Chondrocyte (in vitro differentiated cells): Measurements from ENCODE around the gene ITIH3. TPM values are rescaled to one million over a fixed set of nuclear protein-coding genes. Genes with fewer than 3 reads are reported as not detected.

ENCODE experiments used
- DNase-seq: peaks from one replicate; pipeline ENCODE4 v3.0.0; 2021; ENCODE audit warnings: mixed read lengths, low spot score
- H3K27ac Mint-ChIP-seq: one replicate; pipeline ENCODE4 v1.8.0; 2021; ENCODE audit warnings: mild to moderate bottlenecking, moderate library complexity, mixed read lengths; ENCODE audit not compliant: unreplicated experiment
- H3K27me3 Mint-ChIP-seq: 2 replicates; pipeline ENCODE4 v1.8.0; 2021; ENCODE audit warnings: low read depth, mixed read lengths
- H3K36me3 Mint-ChIP-seq: 2 replicates; pipeline ENCODE4 v1.8.0; 2021; ENCODE audit warnings: low read depth, mixed read lengths
- H3K4me1 Mint-ChIP-seq: 2 replicates; pipeline ENCODE4 v1.8.0; 2021; ENCODE audit warnings: low read depth, mild to moderate bottlenecking, mixed read lengths
- H3K4me3 Mint-ChIP-seq: one replicate; pipeline ENCODE4 v1.8.0; 2021; ENCODE audit warnings: mild to moderate bottlenecking, moderate library complexity, mixed read lengths; ENCODE audit not compliant: unreplicated experiment
- H3K9me3 Mint-ChIP-seq: 2 replicates; pipeline ENCODE4 v1.8.0; 2021; ENCODE audit warnings: low read depth, mixed read lengths
- CTCF ChIP-seq: fragments of 200-600 bp; sonication (generic); IDR thresholded peaks from 2 replicates; pipeline ENCODE4 v1.5.0; 2021; ENCODE audit warnings: antibody characterized with exemption, mild to moderate bottlenecking, moderate library complexity
- long read RNA-seq: library from polyadenylated mRNA; stranded (forward); transcript quantifications from one replicate; pipeline ENCODE4 v2.0.0, GENCODE V29; 2021
- total RNA-seq: library from RNA; stranded (reverse); gene quantifications from 3 replicates; pipeline ENCODE4 v1.2.1, GENCODE V29; 2021

ITIH3 gene, protein sequence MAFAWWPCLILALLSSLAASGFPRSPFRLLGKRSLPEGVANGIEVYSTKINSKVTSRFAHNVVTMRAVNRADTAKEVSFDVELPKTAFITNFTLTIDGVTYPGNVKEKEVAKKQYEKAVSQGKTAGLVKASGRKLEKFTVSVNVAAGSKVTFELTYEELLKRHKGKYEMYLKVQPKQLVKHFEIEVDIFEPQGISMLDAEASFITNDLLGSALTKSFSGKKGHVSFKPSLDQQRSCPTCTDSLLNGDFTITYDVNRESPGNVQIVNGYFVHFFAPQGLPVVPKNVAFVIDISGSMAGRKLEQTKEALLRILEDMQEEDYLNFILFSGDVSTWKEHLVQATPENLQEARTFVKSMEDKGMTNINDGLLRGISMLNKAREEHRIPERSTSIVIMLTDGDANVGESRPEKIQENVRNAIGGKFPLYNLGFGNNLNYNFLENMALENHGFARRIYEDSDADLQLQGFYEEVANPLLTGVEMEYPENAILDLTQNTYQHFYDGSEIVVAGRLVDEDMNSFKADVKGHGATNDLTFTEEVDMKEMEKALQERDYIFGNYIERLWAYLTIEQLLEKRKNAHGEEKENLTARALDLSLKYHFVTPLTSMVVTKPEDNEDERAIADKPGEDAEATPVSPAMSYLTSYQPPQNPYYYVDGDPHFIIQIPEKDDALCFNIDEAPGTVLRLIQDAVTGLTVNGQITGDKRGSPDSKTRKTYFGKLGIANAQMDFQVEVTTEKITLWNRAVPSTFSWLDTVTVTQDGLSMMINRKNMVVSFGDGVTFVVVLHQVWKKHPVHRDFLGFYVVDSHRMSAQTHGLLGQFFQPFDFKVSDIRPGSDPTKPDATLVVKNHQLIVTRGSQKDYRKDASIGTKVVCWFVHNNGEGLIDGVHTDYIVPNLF
- 3.5 to 17.8 TPM (median 16.9 TPM) in 3 replicates for total RNA-seq
- long read RNA-seq, partial matches to known transcripts: 13 of 13 reads
- long read RNA-seq, other reads (novel, unspliced or antisense): 0 of 13 reads

- Mint-ChIP-seq H3K9me3 (no peaks in the 10 kb centered on the region), H3K36me3 (no peaks in the 10 kb centered on the region), H3K27ac (no peak within 1 kb of the TSS), H3K4me1 (peaks cover 26% of the 10 kb centered on the region), H3K4me3 (no peak within 1 kb of the TSS), H3K27me3 (no peaks in the 10 kb centered on the region)
- no peak for TF ChIP-seq CTCF
- DNase-seq: no peak
These were observed at the start of gene ITIH3 for GRCh38 chr3:52794612-52795099. Gene ITIH3, plus strand, starts transcription at chr3:52794796. Its CDS starts 8 bp downstream, at chr3:52794804.

DNA sequence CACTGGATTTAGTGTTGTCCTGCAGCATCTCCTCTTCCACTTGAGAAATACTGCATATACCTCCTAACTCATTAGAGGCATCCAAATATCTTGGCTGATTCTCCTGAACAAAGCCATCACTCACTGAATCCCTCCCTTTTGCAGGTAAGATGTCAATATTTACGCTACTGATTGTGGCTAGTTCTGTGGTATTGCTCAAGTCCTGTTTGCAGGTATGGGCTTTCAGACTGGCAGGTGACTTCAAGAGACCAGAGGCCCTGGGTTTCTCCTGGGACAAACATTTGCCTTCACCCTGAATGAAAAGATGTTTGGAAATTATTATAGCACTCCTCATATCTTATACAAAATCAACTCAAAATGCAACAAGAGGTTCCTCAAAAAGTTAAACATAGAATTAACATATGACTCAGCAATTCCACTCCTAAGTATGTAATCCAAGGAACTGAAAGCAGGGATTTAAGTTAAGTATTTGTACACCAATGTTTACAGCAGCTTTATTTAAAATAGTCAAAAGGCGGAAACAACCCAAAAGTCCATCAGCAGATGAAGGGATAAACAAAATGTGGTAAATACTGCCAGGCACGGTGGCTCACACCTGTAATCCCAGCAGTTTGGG is 42.4 kb upstream of the ITIH3 start:
- no peak for DNase-seq
- no peaks in the 10 kb centered on the region for H3K27me3 Mint-ChIP-seq
- TF ChIP-seq CTCF: no peak
- peaks cover 9% of the 10 kb centered on the region for H3K4me1 Mint-ChIP-seq
- no peak overlapping the region for H3K4me3 Mint-ChIP-seq
- H3K36me3 Mint-ChIP-seq: peaks cover 31% of the 10 kb centered on the region
- H3K9me3 Mint-ChIP-seq: peaks cover 5% of the 10 kb centered on the region
- H3K27ac Mint-ChIP-seq: peak overlapping the region; percentile 1

GRCh38 chr3:52754373-52754772 is 40.2 kb upstream of the ITIH3 start:
- H3K36me3 Mint-ChIP-seq: peaks cover 34% of the 10 kb centered on the region
- no peaks in the 10 kb centered on the region for H3K27me3 Mint-ChIP-seq
- peaks cover 5% of the 10 kb centered on the region for H3K9me3 Mint-ChIP-seq
- no peak for TF ChIP-seq CTCF
- H3K4me1 Mint-ChIP-seq: peaks cover 9% of the 10 kb centered on the region
- H3K27ac Mint-ChIP-seq: no peak overlapping the region
- no peak for DNase-seq
- no peak overlapping the region for H3K4me3 Mint-ChIP-seq

- no peak overlapping the region for H3K27ac Mint-ChIP-seq
- peaks cover 5% of the 10 kb centered on the region for H3K9me3 Mint-ChIP-seq
- peaks cover 9% of the 10 kb centered on the region for H3K4me1 Mint-ChIP-seq
- no peaks in the 10 kb centered on the region for H3K27me3 Mint-ChIP-seq
- H3K36me3 Mint-ChIP-seq: peaks cover 31% of the 10 kb centered on the region
- no peak for TF ChIP-seq CTCF
- no peak for DNase-seq
- no peak overlapping the region for H3K4me3 Mint-ChIP-seq
These were observed 38.5 kb upstream of the ITIH3 start for GRCh38 chr3:52756141-52756540.

DNA sequence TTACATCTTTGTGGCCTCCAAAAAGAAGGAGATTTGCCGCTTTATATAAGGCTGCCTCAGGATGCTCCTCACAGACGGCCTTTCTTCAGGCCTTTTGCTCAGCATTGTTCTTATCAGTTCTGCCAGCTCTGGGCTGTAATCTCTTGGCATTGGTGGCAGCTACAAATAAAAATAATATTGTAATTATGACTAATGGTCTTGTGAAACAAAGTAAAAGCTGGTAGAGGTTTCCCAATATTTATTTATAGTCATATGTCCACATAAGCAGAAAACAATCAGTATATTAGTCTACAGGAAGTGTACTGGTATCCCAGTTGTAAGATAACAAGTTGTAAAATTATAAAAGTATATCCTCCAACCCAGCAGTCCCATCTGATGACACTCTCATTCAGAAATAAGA is 31.1 kb upstream of the ITIH3 start:
- no peaks in the 10 kb centered on the region for H3K27me3 Mint-ChIP-seq
- H3K9me3 Mint-ChIP-seq: no peaks in the 10 kb centered on the region
- H3K36me3 Mint-ChIP-seq: peaks cover 28% of the 10 kb centered on the region
- no peak for DNase-seq
- H3K4me3 Mint-ChIP-seq: no peak overlapping the region
- H3K27ac Mint-ChIP-seq: no peak overlapping the region
- no peaks in the 10 kb centered on the region for H3K4me1 Mint-ChIP-seq
- no peak for TF ChIP-seq CTCF
